Medulla oblongata (tissue), 1 donor: Measurements from ENCODE around the gene LIF.
A peak's percentile ranks its signal among the peaks of the same experiment; 100 is the strongest.

Experiments used
- DNase-seq: peaks from one replicate; pipeline ENCODE4 v3.0.0-alpha.2; 2015; ENCODE audit errors: extremely low spot score

LIF gene

GRCh38 chr22:30262917-30263741 lies 16.6 kb upstream of the LIF start:
- peak; percentile 80 for DNase-seq

- no peak for DNase-seq
Observed at GRCh38 chr22:30262112-30262511, 15.6 kb upstream of the LIF start.

- no peak for DNase-seq
Observed at GRCh38 chr22:30261134-30261533, 14.6 kb upstream of the LIF start.

- no peak for DNase-seq
Observed at GRCh38 chr22:30260682-30261081, 14.1 kb upstream of the LIF start.

- DNase-seq, result no peak
Observed at GRCh38 chr22:30260276-30260675, 13.7 kb upstream of the LIF start.

GRCh38 chr22:30254314-30254713 lies 7.8 kb upstream of the LIF start:
- no peak for DNase-seq

- DNase-seq, result peak; percentile 65
Observed at GRCh38 chr22:30253205-30253852, 6.8 kb upstream of the LIF start.

GRCh38 chr22:30252411-30253204 lies 6.0 kb upstream of the LIF start:
- no peak for DNase-seq

GRCh38 chr22:30251711-30252110 lies 5.2 kb upstream of the LIF start:
- no peak for DNase-seq

GRCh38 chr22:30250661-30251267 lies 4.2 kb upstream of the LIF start:
- no peak for DNase-seq

- DNase-seq, result no peak
Observed at GRCh38 chr22:30250039-30250565, 3.5 kb upstream of the LIF start.

- no peak for DNase-seq
Observed at GRCh38 chr22:30249049-30250038, 2.8 kb upstream of the LIF start.

GRCh38 chr22:30248484-30248883 lies 1.9 kb upstream of the LIF start:
- no peak for DNase-seq

GRCh38 chr22:30247974-30248373 lies 1.4 kb upstream of the LIF start:
- DNase-seq, result no peak

GRCh38 chr22:30247561-30247960 lies 1.0 kb upstream of the LIF start:
- DNase-seq, result no peak

- no peak for DNase-seq
Observed at GRCh38 chr22:30246814-30247376, 336 bp upstream of the LIF start.

- no peak for DNase-seq
Observed at GRCh38 chr22:30245181-30245984, 1.2 kb downstream of the LIF start.

GRCh38 chr22:30244641-30245040 lies 1.9 kb downstream of the LIF start:
- DNase-seq, result no peak

GRCh38 chr22:30244066-30244465 lies 2.5 kb downstream of the LIF start:
- DNase-seq, result no peak
